Left renal pelvis (tissue), 4 donors: ENCODE measurements around the gene NOXA1. TPM values are rescaled to one million over a fixed set of nuclear protein-coding genes. Genes with fewer than 3 reads are reported as not detected.

Experiments
- DNase-seq, 4 donors: peaks; one replicate each; pipeline ENCODE4 v3.0.0-alpha.2; 2013; ENCODE audit warnings: low read depth in 4 of 4, low spot score in 3 of 4
- polyA plus RNA-seq, 4 donors: library from polyadenylated mRNA; unstranded; fragments of 120-200 nt; gene quantifications; one replicate each; pipeline ENCODE4 v1.2.1, GENCODE V29; 2013; ENCODE audit not compliant: insufficient read length in 4 of 4

Gene NOXA1
- polyA plus RNA-seq, 4 donors: 2.5 to 10.9 (median 4.3) TPM

- no peak for DNase-seq
Measured at GRCh38 chr9:137423514-137424291, 510 bp downstream of the NOXA1 start.

GRCh38 chr9:137426018-137426681, 3.0 kb downstream of the NOXA1 start:
- no peak for DNase-seq

- no peak for DNase-seq
Measured at GRCh38 chr9:137427454-137428310, 4.5 kb downstream of the NOXA1 start.

GRCh38 chr9:137428311-137428630, 5.1 kb downstream of the NOXA1 start:
- DNase-seq: no peak

- no peak for DNase-seq
Measured at GRCh38 chr9:137428841-137429545, 5.8 kb downstream of the NOXA1 start.

- no peak for DNase-seq
Measured at GRCh38 chr9:137429546-137429890, 6.3 kb downstream of the NOXA1 start.

- DNase-seq: no peak
Measured at GRCh38 chr9:137429974-137430722, 7.0 kb downstream of the NOXA1 start.

- no peak for DNase-seq
Measured at GRCh38 chr9:137430723-137431415, 7.7 kb downstream of the NOXA1 start.

GRCh38 chr9:137431416-137431931, 8.3 kb downstream of the NOXA1 start:
- no peak for DNase-seq

- no peak for DNase-seq
Measured at GRCh38 chr9:137432687-137433348, 9.6 kb downstream of the NOXA1 start.

GRCh38 chr9:137433349-137433915, 10.2 kb downstream of the NOXA1 start:
- DNase-seq: no peak

GRCh38 chr9:137433916-137434431, 10.8 kb downstream of the NOXA1 start:
- no peak for DNase-seq

- DNase-seq: no peak
Measured at GRCh38 chr9:137434498-137435380, 11.5 kb downstream of the NOXA1 start.

- DNase-seq: no peak
Measured at GRCh38 chr9:137435381-137435891, 12.2 kb downstream of the NOXA1 start.

- no peak for DNase-seq
Measured at GRCh38 chr9:137435980-137436760, 13.0 kb downstream of the NOXA1 start.
